Measurements from ENCODE around the gene TAC3. TPM values are rescaled to one million over a fixed set of nuclear protein-coding genes. Genes with fewer than 3 reads are reported as not detected.

The TAC3 gene
- total RNA-seq, 1 donor from 2014 or later, result 0.31 TPM

DNA sequence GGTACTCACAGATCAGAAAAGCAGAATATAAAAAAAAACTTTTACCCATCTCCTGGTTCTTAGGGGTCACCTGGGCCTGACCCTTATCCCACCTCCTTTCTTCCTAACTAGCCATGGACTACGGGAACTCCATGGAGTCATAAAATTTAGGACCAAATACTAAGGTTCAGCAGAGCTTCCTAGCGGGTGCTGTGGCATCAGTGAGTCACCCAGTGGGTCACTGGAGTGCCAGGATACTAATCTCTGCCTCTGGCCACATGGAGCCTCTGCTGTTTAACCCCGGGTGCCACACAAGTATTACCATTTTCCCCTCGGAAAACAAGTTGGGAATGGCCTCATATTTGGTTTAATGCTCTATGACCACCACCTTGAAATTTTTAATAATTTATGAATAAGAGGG, 16.9 kb downstream of the TAC3 start:
- no peak for DNase-seq (ENCODE audit: low spot score in 2 of 2, unreplicated experiment in 2 of 2)
- H3K4me1 Mint-ChIP-seq, result no peaks in the 10 kb centered on the region
- TF ChIP-seq, protein P1, sequence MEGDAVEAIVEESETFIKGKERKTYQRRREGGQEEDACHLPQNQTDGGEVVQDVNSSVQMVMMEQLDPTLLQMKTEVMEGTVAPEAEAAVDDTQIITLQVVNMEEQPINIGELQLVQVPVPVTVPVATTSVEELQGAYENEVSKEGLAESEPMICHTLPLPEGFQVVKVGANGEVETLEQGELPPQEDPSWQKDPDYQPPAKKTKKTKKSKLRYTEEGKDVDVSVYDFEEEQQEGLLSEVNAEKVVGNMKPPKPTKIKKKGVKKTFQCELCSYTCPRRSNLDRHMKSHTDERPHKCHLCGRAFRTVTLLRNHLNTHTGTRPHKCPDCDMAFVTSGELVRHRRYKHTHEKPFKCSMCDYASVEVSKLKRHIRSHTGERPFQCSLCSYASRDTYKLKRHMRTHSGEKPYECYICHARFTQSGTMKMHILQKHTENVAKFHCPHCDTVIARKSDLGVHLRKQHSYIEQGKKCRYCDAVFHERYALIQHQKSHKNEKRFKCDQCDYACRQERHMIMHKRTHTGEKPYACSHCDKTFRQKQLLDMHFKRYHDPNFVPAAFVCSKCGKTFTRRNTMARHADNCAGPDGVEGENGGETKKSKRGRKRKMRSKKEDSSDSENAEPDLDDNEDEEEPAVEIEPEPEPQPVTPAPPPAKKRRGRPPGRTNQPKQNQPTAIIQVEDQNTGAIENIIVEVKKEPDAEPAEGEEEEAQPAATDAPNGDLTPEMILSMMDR (IDR thresholded peaks at IDR 0.05; ENCODE audit: unreplicated experiment), result no peak
- H3K4me3 Mint-ChIP-seq, result no peak overlapping the region
- H3K36me3 Mint-ChIP-seq, result peaks cover 25% of the 10 kb centered on the region
- no peaks in the 10 kb centered on the region for H3K9me3 Mint-ChIP-seq
- H3K27me3 Mint-ChIP-seq (ENCODE audit: low read depth), result no peaks in the 10 kb centered on the region
- no peak overlapping the region for H3K27ac Mint-ChIP-seq

DNA sequence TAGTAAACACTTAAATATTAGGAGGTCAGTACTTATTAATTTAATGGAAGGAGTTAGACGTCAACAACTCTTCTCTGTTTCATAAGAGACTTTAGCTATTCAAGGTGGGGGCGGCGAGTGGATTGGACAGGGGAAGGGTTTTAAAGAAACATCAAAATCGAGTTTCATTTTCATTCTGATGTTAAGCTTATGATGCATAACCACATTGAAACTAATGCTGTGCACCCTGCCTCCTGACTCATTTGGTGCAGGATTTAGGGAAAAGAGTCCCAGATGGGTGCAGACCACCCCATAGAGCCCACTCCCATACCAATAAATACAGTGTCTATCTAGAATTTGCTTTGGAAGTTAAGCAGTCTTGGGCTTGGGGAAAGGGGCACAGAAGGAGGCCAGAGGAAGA, 17.3 kb downstream of the TAC3 start:
- H3K9me3 Mint-ChIP-seq, result no peaks in the 10 kb centered on the region
- H3K27me3 Mint-ChIP-seq (ENCODE audit: low read depth), result no peaks in the 10 kb centered on the region
- no peaks in the 10 kb centered on the region for H3K4me1 Mint-ChIP-seq
- H3K27ac Mint-ChIP-seq, result no peak overlapping the region
- H3K4me3 Mint-ChIP-seq, result no peak overlapping the region
- TF ChIP-seq, protein P1 (IDR thresholded peaks at IDR 0.05; ENCODE audit: unreplicated experiment), result no peak
- peaks cover 24% of the 10 kb centered on the region for H3K36me3 Mint-ChIP-seq
- no peak for DNase-seq (ENCODE audit: low spot score in 2 of 2, unreplicated experiment in 2 of 2)

DNA sequence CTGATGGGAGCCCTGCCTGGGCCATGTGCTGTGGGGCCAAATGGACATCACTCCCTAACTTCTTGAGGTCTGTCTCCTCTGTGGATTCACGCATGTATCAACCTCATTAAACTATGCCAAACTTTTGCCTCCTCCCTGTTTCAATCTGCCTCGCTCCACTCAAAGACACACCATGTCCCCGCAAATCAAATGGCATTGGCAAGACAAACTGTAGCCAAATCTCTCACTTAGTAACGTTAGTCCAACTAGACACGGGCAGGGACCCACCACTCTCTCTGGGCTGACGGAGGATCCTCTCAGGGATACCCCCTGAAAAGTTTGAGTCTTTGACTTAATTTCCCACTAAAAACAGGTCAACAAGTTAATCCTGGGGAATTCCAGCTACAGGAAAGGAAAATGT, 18.0 kb downstream of the TAC3 start:
- Mint-ChIP-seq H3K36me3 (peaks cover 20% of the 10 kb centered on the region), H3K4me3 (no peak overlapping the region), H3K27me3 (ENCODE audit: low read depth) (no peaks in the 10 kb centered on the region), H3K27ac (no peak overlapping the region), H3K9me3 (no peaks in the 10 kb centered on the region), H3K4me1 (no peaks in the 10 kb centered on the region)
- no peak for DNase-seq (ENCODE audit: low spot score in 2 of 2, unreplicated experiment in 2 of 2)
- TF ChIP-seq, protein P1 (IDR thresholded peaks at IDR 0.05; ENCODE audit: unreplicated experiment), result no peak

DNA sequence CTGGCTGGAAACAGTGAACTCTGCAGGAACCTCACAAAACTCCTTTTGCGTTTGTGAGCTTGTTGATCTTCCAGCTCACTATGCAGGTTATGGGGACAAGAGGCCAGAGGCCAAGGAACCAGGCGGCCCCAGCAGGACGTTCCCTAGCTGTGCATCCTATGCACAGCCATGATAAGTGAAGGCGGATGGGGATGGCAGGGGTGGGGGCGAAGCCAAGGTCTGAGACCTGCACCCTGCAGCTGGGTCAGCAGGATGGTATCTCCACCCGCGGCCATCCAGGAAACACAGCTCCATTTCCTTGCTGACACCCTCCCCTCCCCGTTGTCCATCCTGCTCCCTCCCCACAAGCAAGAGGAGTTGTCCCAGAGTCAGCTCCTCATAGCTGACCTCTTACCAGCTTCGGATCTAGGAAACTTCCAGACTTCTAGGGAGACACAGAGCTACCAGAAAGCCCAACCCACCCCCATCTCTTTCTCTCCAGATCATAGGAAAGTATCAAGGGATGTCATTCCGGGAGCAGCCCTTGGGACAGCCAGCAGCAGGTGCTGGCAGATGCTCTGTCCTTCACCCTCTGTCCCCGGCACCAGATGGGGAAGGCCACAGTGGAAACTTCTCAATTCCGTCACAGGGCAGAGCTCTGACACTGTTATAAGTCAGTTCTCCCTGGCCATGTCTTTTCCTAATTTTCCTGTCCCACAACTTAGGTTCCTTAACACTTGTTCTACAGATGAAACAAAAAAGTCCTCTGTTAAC, 19.4 kb downstream of the TAC3 start:
- TF ChIP-seq, protein P1 (IDR thresholded peaks at IDR 0.05; ENCODE audit: unreplicated experiment), result no peak
- Mint-ChIP-seq H3K4me1 (no peaks in the 10 kb centered on the region), H3K9me3 (no peaks in the 10 kb centered on the region), H3K27ac (no peak overlapping the region), H3K27me3 (ENCODE audit: low read depth) (no peaks in the 10 kb centered on the region), H3K36me3 (peaks cover 15% of the 10 kb centered on the region), H3K4me3 (no peak overlapping the region)
- DNase-seq (ENCODE audit: low spot score in 2 of 2, unreplicated experiment in 2 of 2), result no peak

DNA sequence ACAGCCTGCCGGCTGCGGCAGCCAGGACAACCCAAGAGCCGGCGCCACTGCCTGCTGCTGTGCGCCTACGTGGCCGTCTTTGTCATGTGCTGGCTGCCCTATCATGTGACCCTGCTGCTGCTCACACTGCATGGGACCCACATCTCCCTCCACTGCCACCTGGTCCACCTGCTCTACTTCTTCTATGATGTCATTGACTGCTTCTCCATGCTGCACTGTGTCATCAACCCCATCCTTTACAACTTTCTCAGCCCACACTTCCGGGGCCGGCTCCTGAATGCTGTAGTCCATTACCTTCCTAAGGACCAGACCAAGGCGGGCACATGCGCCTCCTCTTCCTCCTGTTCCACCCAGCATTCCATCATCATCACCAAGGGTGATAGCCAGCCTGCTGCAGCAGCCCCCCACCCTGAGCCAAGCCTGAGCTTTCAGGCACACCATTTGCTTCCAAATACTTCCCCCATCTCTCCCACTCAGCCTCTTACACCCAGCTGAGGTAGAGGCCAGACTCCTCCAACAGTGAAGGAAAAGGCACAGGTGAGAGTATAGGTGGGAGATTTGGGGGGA, 20.3 kb downstream of the TAC3 start:
- Mint-ChIP-seq H3K36me3 (peaks cover 15% of the 10 kb centered on the region), H3K27ac (no peak overlapping the region), H3K4me1 (peaks cover 4% of the 10 kb centered on the region), H3K4me3 (no peak overlapping the region), H3K27me3 (ENCODE audit: low read depth) (no peaks in the 10 kb centered on the region), H3K9me3 (no peaks in the 10 kb centered on the region)
- TF ChIP-seq, protein P1 (IDR thresholded peaks at IDR 0.05; ENCODE audit: unreplicated experiment), result no peak
- no peak for DNase-seq (ENCODE audit: low spot score in 2 of 2, unreplicated experiment in 2 of 2)

All from mesothelial cell of epicardium (in vitro differentiated cells).